ENCODE results near the gene EFCAB14.

GRCh38 chr1:46724991-46725735 lies 6.2 kb upstream of the EFCAB14 start:
- TF ChIP-seq POLR2AphosphoS5 (IDR thresholded peaks at IDR 0.05; ENCODE audit: low read depth) (no peak), CTCF (conservative IDR thresholded peaks at IDR 0.05; ENCODE audit: low read depth in 2 of 2) (peak; percentile 84 to 97), EZH2 (IDR thresholded peaks at IDR 0.05; ENCODE audit: low read depth, unreplicated experiment) (no peak), NANOG (IDR thresholded peaks at IDR 0.05; ENCODE audit: borderline replicate concordance) (no peak), EZH2phosphoT487 (IDR thresholded peaks at IDR 0.05; ENCODE audit: unreplicated experiment) (no peak), REST (IDR thresholded peaks at IDR 0.05; ENCODE audit: unreplicated experiment) (no peak), ETS1 (IDR thresholded peaks at IDR 0.05) (no peak), JUNB (IDR thresholded peaks at IDR 0.05; ENCODE audit: unreplicated experiment) (no peak), ZNF462 (CRISPR knock-in tag; IDR thresholded peaks at IDR 0.05) (no peak), CREB1 (CRISPR knock-in tag; IDR thresholded peaks at IDR 0.05; ENCODE audit: low read depth) (no peak), ZNF331 (CRISPR knock-in tag; IDR thresholded peaks at IDR 0.05; ENCODE audit: low read depth) (no peak), ZNF114 (CRISPR knock-in tag; IDR thresholded peaks at IDR 0.05) (no peak)
